HG03064 (cell line): Measurements from ENCODE around the gene MPPED1.

ENCODE experiments used
- ATAC-seq: cut with Tn5 transposase; IDR thresholded peaks from one replicate; pipeline ENCODE4 v1.9.1; 2021; ENCODE audit warnings: low read depth; ENCODE audit not compliant: unreplicated experiment

The MPPED1 gene

DNA sequence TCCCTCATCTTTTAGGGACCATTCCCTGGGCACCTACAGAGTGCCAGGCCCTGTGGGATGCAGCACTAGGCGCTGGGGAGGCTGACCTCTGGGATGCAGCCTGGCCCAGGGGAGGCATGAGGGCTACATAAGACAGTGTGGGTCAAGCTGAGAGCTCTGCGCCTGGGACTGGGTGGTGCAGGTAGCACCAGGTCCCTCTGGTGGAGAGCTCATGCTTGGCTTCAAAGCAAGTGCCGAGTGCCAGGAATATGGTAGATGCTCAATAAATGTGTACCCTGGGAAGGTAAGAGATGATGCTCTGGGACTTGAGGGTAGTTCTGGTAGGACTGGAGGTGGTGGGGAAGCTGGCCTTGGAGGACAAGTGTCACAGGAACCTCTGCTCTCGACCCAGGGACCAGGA is 2.0 kb upstream of the MPPED1 start:
- no peak for ATAC-seq

DNA sequence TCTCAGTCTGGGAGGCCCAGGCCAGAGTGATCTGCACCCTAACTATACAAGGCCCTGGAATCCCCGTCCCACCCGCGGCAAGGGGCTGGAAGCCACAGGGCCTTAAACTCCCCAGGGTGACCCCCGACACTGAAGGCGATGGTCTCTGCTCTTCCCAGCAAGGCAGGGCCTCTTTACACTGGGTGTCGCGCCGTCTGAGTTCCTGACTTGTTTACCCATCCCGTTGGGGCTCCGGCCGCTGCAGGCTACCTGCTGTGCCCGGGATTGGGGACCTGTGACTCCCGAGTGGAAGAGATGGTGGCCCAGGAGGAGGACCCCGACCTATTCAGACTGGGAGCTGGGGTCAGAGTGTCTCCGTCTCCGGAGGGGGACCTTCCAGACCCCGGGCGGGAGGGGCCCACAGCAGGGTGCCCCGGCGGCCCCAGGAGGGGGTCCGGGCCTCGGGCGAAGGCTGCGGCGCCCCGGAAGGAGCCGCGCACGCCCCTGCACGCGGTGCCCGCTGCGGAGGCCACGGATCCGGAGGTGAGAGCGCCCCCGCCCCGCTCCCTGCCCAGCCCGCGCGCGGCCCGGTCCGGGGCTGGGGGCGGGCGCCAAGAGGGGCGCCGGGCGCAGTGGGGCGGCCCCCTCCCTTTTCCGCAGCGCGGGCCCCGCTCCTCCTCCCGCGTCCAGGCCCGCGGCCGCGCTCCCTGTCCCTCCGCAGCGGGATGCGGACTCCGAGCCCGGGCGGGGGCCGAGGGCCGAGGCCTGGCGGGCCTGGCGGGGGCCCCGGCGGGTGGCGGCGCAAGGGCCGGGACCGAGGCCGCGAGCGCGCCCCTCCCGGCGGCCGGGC is 560 bp upstream of the MPPED1 start:
- no peak for ATAC-seq

- no peak for ATAC-seq
Observed at GRCh38 chr22:43412808-43413795, 1.3 kb downstream of the MPPED1 start.

GRCh38 chr22:43413826-43414225 is 2.0 kb downstream of the MPPED1 start:
- no peak for ATAC-seq

GRCh38 chr22:43415681-43416080 is 3.9 kb downstream of the MPPED1 start:
- ATAC-seq: no peak

DNA sequence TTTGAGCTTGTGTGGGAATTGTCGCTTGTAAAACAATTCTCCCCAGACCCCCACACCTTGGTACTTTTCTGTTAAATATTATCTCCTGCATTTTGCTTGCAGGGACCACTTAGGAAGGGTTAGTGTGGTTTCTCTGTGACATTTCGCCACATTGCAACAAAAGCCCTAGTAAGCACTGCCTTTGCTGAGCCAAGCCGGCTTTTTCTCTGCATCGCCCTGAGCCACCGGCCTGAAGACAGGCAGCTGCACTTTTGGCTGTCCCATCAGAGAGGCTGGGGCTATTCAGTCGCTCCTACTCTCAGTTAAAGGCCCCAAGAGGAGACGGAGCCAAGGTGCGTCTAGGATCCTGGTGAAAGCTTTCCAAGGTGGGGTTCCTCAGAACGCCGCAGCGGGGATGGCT is 5.7 kb downstream of the MPPED1 start:
- ATAC-seq: no peak

GRCh38 chr22:43418079-43418825 is 6.4 kb downstream of the MPPED1 start:
- ATAC-seq: no peak

GRCh38 chr22:43419371-43420080 is 7.7 kb downstream of the MPPED1 start:
- no peak for ATAC-seq

DNA sequence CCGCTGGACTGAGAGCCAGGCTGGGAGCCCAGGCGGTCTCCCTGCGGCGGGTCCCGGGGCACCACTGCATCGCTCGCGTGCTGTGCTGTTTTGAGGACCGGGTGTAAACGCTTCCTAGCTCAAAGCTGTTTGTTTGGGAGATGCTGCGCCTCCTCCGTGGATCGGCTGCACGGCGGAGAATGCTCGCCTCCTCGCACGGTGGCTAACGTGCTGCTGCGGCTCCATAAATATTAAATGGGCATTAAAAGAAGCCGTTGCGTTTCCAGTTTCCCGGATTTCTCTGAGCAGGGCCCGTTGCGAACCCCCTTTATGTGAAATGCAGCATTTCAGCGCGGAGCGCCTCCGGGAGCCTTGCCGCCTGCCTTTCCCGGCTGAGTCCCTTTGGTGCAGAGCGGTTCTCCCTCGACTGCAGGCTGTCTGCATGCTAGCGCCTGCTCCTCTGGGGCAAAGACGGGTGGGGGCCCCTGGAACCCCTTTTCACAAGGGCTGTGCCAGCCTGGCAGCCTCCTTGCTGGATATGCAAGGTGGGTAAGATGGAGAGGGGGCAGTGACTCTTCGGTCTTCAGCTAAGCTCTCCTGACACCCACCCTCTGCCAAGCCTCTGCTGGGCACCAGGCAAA is 9.3 kb downstream of the MPPED1 start:
- no peak for ATAC-seq

DNA sequence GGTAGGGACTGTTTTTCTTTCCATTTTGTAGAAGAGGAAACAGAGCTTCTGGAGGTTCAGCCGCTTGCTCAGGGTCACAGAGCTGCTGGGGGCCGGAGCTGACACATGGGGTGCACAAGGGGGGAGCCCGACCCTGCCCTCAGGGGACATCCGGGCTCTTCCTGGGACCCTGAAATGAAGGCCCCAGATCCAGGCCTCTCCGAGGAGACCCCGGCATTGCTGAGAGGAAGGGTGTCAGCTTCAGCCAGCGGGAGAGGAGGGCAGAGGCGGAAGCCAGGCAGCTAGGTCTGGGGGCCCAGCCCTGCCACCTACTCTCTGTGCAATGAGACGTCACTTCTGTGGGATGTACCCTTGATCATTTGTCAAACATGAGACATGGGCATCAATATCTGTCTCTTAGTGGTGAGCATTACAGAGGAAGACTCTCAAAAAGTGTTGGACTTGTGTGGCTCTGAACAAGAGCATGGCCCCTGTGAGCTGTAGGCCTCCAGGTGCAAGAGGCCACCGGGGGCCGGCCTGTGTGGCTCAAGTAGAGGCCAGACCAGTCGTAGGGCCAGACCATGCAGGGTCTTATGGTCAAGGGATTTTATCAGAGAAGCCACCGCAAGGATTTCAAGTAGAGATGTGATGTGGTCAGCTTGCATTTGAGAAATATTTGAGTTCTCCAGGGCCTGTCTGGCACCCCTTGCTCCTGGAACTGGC is 10.3 kb downstream of the MPPED1 start:
- no peak for ATAC-seq

GRCh38 chr22:43423046-43423445 is 11.2 kb downstream of the MPPED1 start:
- no peak for ATAC-seq

- ATAC-seq: no peak
Observed at GRCh38 chr22:43424201-43424600, 12.4 kb downstream of the MPPED1 start.

DNA sequence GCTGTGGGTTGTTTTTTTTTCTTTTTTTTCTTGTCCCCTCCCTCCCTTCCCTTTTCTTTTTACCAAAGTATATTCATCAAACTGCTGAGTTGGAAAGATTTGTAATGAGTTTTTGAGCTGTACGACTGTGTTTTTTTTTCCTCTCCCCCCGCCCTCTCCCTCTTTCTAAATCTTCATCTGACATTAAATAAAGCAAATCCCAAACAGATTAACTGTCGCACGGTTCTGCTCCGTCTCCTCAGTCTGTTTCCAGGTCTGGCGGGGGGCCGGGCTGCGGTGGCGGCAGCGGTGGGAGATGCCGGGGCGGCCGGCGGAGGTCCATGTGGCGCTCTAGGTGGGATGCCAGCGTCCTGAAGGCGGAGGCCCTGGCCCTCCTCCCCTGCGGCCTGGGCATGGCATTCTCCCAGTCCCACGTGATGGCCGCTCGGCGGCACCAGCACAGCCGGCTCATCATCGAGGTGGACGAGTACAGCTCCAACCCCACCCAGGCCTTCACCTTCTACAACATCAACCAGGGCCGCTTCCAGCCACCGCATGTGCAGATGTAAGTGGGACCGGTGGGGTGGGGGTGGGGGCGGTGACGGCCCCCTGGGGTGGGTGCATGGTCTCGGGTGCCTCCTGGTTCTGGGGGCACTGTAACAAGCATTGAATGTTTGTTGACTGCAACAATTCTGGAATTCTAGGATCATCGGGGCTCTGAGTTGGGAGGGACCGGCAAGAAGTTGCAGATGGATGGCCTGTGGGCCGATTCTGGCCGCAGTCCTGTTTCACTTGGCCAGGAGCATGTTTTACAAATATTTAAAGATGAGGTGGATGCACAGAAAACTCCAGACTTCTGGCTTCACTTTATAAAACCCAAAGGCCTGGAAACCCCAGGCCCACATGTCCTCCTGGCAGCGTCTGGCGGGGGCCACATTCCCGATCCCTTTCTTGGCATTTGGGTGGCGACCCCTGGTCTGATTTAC is 13.1 kb downstream of the MPPED1 start:
- ATAC-seq: no peak

DNA sequence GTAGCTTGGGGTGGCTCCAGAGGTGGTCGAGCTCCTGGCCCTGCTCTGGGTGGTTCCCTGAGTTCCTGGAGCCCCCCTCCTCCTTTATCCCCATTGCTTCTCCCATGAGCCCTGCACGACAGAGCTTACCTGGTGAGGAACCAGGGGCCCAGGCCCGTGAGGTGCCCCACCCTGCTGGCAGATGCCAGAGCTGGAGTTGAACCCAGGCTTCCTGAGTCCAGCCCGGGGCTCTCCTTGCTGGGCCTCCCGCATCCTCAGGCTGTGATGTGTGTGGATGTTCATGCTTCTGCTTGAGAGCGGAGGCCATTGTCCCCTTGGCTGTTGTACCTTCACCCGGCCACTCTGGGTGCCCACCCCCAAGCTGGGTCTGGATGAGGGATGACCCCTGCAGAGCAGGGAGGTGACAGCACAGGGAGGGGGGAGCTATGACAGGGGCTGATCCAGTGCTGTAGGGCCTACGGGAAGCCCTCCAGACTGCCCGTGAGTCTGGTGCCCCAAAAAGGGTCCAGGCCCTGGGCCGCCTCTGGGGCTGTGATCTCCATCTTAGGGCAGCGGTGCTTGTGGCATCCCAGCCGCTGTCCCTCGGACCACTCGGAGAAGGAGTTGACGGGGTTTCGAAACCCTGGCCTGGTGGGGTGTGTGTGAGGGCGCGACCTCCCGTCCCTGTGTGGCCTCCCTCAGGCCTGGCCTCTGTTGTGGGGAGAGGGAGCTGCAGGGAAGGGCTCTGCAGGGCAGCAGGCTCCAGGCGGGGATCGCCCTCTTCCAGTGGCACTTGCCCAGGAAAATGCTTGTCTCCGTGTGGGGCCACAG is 14.4 kb downstream of the MPPED1 start:
- ATAC-seq: no peak

- no peak for ATAC-seq
Observed at GRCh38 chr22:43426816-43427215, 15.0 kb downstream of the MPPED1 start.

- no peak for ATAC-seq
Observed at GRCh38 chr22:43427296-43428004, 15.6 kb downstream of the MPPED1 start.
